Measurements from ENCODE around the gene LRMDA. TPM values are rescaled to one million over a fixed set of nuclear protein-coding genes. Genes with fewer than 3 reads are reported as not detected.

LRMDA gene
- total RNA-seq, 1 experiment from 2014 or later = 4.8 TPM

DNA sequence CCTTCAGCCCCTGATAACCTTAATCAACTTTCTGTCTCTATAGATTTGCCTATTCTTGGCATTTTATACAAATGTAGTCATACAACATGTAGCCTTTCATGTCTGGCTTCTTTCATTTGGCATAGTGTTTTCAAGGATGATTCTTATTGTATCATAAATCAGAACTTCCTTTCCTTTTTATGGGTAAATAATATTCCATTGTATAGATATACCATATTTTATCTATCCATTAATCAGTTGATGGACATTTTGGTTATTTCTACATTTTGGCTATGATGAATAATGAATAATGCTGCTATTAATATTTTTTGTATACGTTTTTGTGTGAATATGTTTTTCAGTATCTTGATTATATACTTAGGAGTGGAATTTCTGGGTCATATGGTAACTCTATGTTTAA is 720.8 kb downstream of the LRMDA start (continued):
- TF ChIP-seq, protein P1, sequence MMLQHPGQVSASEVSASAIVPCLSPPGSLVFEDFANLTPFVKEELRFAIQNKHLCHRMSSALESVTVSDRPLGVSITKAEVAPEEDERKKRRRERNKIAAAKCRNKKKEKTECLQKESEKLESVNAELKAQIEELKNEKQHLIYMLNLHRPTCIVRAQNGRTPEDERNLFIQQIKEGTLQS (IDR thresholded peaks at IDR 0.05) = no peak
- TF ChIP-seq SRF (IDR thresholded peaks at IDR 0.05; ENCODE audit: low read depth) (no peak), FOSL1 (IDR thresholded peaks at IDR 0.05; ENCODE audit: low read depth) (no peak), RAD21 (IDR thresholded peaks at IDR 0.05; ENCODE audit: low read depth) (no peak)
- TF ChIP-seq, protein P2, sequence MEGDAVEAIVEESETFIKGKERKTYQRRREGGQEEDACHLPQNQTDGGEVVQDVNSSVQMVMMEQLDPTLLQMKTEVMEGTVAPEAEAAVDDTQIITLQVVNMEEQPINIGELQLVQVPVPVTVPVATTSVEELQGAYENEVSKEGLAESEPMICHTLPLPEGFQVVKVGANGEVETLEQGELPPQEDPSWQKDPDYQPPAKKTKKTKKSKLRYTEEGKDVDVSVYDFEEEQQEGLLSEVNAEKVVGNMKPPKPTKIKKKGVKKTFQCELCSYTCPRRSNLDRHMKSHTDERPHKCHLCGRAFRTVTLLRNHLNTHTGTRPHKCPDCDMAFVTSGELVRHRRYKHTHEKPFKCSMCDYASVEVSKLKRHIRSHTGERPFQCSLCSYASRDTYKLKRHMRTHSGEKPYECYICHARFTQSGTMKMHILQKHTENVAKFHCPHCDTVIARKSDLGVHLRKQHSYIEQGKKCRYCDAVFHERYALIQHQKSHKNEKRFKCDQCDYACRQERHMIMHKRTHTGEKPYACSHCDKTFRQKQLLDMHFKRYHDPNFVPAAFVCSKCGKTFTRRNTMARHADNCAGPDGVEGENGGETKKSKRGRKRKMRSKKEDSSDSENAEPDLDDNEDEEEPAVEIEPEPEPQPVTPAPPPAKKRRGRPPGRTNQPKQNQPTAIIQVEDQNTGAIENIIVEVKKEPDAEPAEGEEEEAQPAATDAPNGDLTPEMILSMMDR (IDR thresholded peaks at IDR 0.05 in 2 of 3, conservative IDR thresholded peaks at IDR 0.05 in 1 of 3; ENCODE audit: borderline replicate concordance in 1 of 3, insufficient read depth in 1 of 3, low read depth in 2 of 3, low read length in 2 of 3) = no peak
- TF ChIP-seq, protein P3, sequence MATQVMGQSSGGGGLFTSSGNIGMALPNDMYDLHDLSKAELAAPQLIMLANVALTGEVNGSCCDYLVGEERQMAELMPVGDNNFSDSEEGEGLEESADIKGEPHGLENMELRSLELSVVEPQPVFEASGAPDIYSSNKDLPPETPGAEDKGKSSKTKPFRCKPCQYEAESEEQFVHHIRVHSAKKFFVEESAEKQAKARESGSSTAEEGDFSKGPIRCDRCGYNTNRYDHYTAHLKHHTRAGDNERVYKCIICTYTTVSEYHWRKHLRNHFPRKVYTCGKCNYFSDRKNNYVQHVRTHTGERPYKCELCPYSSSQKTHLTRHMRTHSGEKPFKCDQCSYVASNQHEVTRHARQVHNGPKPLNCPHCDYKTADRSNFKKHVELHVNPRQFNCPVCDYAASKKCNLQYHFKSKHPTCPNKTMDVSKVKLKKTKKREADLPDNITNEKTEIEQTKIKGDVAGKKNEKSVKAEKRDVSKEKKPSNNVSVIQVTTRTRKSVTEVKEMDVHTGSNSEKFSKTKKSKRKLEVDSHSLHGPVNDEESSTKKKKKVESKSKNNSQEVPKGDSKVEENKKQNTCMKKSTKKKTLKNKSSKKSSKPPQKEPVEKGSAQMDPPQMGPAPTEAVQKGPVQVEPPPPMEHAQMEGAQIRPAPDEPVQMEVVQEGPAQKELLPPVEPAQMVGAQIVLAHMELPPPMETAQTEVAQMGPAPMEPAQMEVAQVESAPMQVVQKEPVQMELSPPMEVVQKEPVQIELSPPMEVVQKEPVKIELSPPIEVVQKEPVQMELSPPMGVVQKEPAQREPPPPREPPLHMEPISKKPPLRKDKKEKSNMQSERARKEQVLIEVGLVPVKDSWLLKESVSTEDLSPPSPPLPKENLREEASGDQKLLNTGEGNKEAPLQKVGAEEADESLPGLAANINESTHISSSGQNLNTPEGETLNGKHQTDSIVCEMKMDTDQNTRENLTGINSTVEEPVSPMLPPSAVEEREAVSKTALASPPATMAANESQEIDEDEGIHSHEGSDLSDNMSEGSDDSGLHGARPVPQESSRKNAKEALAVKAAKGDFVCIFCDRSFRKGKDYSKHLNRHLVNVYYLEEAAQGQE (IDR thresholded peaks at IDR 0.05; ENCODE audit: low read depth) = no peak

DNA sequence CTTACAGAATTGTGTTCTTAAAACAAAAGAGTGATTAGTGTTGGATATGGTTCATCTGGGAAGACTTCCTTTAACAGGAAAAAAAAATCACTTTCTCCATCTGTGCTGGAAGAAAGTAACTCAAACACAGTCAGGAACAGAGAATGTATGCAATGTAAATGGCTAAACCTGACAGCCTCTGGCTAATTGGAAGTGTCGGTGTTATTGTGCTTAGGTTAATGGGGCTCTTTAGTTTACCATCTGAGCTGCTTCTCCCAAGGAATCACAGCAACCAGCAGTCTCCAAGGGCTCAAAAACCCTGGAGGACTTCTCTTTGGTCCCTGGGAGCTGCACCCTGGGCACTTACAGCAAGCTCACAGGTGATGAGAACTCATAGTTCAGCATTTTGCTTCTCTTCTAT is 724.5 kb downstream of the LRMDA start:
- Histone ChIP-seq H3K79me2 (ENCODE audit: insufficient read depth, low read length) (no peaks in the 10 kb centered on the region), H3K9me3 (ENCODE audit: control insufficient read depth in 1 of 2, insufficient read depth in 1 of 2, low read depth in 1 of 2, low read length in 2 of 2) (no peaks in the 10 kb centered on the region), H3K27me3 (ENCODE audit: insufficient read depth, low read length) (peaks cover 32% of the 10 kb centered on the region), H3K4me1 (ENCODE audit: control insufficient read depth in 1 of 2, insufficient read depth in 2 of 2, low read length in 2 of 2) (no peaks in the 10 kb centered on the region), H3K4me2 (ENCODE audit: low read length) (no peak overlapping the region), H3K9me2 (ENCODE audit: insufficient read depth) (no peaks in the 10 kb centered on the region), H4K20me1 (ENCODE audit: insufficient read depth) (no peaks in the 10 kb centered on the region), H3K27ac (ENCODE audit: low read depth, low read length) (no peak overlapping the region), H3K36me3 (ENCODE audit: control insufficient read depth in 1 of 2, insufficient read depth in 2 of 2, low read length in 2 of 2) (no peaks in the 10 kb centered on the region), H3K9ac (ENCODE audit: low read length) (no peak overlapping the region), H3K4me3 (replicated peaks in 1 of 2; ENCODE audit: low read depth in 1 of 2, low read length in 2 of 2) (no peak overlapping the region), H2AFZ (ENCODE audit: low read depth, low read length, poor library complexity, severe bottlenecking) (no peak overlapping the region)
- TF ChIP-seq ELF1 (IDR thresholded peaks at IDR 0.05; ENCODE audit: borderline replicate concordance, low read depth) (no peak), YY1 (IDR thresholded peaks at IDR 0.05; ENCODE audit: extremely low read depth, insufficient replicate concordance, low read depth, low read length) (no peak)
- BruUV-seq (replicated peaks) = no TSS peak
- POLR2A ChIA-PET = no interaction called here
- CTCF ChIA-PET = no interaction called here
- RAD21 ChIA-PET (ENCODE audit: low non-redundant PET in 1 of 2, low total read pairs in 2 of 2, uncharacterized antibody in 2 of 2, unreplicated experiment in 2 of 2) = no interaction called here
- no peak for DNase-seq (ENCODE audit: low read depth, low spot score)
- no peak for ATAC-seq
- intact Hi-C loops (cut with micrococcal nuclease) = no loop called here

Measured in HCT116 (cell line).